ENCODE measurements around the gene MBNL1.

- TF ChIP-seq POLR2A (IDR thresholded peaks at IDR 0.05) = no peak
- no peak for TF ChIP-seq EP300 (IDR thresholded peaks at IDR 0.05)
- TF ChIP-seq POLR2AphosphoS5 (IDR thresholded peaks at IDR 0.05) = no peak
Measured at GRCh38 chr3:152460936-152461335, 192.2 kb downstream of the MBNL1 start.

Measured in upper lobe of left lung (tissue), 4 donors.